ENCODE measurements around the gene RAB8B.

Gene RAB8B

DNA sequence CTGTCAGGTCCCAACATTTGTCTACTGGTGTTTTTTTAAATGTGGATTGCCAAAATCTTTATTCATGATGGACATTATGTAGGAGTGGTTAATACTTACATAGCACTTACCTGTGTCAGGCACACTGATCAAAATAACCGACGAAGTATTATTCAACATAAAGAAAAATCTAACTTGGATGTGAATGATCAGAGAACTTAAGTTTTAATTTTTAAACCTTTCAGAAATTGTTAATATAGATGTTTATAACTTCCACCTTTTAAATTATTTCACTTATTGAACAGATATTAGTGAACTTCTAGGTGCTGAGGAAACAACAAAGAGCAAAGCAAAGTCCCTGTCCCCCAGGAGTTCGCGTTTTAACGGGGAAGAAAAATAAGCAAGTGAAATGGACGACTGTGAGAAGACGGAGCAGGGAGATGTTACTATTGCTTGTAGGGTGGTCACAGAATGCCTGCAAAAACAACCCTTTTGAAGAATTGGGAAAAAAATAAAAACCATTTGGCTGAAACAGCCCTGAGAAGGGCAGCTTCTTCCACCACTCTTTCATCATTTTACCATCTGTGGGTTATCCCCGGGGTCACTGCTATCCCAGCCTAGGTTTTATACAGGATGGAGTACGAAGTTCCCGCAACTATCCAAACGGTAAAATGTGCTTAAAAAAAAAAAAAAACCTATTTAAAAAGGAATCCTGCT lies 87.1 kb downstream of the RAB8B start:
- no peak for DNase-seq (ENCODE audit: low read depth)

DNA sequence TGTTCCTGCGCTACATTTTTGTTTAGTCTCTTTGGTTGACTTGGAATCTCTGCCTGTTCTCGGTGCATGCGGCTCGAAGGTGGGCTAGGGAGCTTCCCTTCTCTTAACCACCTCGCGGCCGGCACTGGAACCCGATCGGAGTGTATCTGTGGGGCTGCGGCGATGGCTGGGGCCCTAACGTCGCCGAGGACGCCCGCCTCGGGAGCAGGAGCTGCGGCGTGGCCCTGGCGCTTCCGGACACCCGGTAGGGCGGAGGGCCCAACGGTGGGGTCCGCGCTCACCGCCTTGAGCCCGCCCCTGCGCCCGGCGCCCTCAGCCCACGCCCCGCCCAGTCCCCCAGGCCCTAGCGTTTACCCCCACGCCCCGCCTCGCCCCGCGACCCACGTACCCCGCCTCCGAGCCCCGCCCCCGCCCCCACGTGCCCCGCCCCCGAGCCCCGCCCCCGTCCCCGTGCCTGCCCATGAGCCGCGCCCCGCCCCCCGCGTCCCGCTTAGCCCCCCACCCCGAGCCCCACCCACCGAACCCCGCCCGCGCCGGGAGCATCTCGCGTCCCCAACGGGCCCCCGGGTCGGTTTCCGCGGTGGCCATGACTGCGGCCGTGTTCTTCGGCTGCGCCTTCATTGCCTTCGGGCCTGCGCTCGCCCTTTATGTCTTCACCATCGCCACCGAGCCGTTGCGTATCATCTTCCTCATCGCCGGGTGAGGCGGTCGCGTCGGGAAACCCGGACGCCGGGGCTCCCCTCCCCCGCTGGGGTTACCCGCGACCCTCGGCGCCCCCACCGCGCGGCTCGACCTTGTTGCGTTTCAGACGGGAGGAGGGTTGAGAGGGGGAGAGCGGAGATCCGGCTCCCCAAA lies 87.9 kb downstream of the RAB8B start, which contains the start of gene APH1B:
Gene APH1B (plus strand): TSS at position 568 of the 855 bp plus-strand sequence. CDS start 19 bp downstream, at position 587.
- DNase-seq (ENCODE audit: low read depth), result peak; percentile 75

DNA sequence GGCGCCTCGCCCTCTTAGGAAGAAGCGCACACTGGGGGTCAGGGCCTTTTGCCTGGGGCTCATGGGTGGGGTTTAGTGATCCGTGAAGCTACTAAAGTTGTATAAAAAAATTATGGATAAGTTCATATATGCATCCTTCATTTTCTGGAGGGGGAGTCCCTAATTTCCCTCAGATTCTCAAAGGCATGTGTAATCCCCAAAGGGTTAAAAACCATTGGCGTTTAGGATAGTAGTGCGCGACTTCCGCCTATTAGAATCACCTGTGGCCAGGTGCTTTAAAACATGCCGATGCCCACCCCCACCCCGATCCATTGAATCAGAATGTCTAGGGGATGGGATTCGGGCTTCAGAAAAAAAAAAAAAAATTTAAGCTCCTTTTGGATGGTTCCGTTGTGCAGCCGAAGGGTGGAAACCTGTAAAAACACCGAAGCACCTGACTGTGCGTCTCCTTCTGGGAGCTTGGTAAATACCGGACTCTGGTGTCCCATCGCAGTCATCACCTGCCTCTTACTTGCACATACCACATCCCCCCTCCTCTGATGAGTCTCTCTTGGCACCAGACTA lies 88.6 kb downstream of the RAB8B start:
- DNase-seq (ENCODE audit: low read depth), result no peak

DNA sequence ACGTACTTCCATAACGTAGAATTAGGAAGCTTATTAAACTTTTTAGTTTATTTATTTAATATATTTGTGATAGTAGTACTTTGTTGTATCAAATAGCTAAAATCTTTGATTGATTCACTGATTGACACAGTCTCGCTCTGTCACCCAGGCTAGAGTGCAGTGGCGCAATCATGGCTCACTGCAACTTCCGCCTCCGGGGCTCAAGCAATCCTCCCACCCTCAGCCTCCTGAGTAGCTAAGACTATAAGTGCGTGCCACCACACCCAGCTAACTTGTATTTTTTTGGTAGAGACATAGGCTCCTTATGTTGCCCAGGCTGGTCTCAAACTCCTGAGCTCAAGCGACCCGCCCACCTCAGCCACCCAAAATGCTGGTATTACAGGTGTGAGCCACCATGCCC lies 93.7 kb downstream of the RAB8B start:
- DNase-seq (ENCODE audit: low read depth), result no peak

DNA sequence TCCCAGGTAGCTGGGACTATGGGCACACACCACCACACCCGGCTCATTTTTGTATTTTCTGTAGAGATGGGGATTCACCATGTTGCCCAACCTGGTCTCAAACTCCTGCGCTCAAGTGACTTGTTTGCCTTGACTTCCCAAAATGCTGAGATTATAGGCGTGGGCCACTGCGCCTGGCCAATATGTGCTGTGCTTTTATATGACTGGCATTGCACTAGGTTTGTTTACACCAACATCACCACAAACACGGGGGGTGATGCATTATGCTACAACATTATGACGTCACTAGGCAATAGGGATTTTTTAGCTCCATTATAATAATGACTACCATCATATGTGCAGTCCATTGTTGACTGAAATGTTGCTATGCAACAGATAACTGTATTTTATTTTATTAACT lies 94.9 kb downstream of the RAB8B start:
- no peak for DNase-seq (ENCODE audit: low read depth)

DNA sequence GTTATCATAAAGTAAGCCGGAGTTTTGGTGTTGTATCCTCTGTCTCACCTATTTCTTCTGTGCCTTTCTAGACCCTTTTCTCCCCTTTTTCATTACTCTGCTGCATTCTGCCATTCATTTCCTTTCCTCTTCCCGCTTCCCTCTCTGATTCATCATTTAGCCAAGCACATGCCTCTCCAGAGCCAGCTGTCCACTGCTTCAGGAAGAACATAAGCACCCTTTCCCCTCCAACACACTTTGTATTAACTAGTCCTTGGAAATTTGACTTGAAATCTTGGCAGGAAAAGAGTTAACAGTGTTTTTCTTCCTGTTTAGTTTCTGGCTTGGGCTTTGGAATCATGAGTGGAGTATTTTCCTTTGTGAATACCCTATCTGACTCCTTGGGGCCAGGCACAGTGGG lies 97.7 kb downstream of the RAB8B start:
- no peak for DNase-seq (ENCODE audit: low read depth)

DNA sequence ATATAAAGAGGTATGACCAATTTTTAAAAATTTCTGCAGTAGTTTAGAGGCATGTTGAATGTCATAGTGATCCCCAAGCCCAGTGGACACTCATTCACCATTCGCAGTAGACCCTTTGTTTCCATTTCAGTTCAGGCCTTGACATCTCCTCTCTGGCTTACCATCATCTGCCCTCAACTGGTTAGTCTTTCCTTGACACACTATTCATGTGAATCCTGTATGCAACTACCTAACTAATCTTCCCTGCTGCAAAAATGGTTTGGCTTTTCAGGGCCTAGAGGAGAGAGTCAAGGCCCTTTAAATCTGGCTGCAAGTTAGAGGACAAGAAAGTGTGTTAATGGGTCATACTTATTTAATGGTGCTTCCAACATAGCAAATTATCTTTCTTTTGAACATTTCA lies 98.9 kb downstream of the RAB8B start:
- no peak for DNase-seq (ENCODE audit: low read depth)

DNA sequence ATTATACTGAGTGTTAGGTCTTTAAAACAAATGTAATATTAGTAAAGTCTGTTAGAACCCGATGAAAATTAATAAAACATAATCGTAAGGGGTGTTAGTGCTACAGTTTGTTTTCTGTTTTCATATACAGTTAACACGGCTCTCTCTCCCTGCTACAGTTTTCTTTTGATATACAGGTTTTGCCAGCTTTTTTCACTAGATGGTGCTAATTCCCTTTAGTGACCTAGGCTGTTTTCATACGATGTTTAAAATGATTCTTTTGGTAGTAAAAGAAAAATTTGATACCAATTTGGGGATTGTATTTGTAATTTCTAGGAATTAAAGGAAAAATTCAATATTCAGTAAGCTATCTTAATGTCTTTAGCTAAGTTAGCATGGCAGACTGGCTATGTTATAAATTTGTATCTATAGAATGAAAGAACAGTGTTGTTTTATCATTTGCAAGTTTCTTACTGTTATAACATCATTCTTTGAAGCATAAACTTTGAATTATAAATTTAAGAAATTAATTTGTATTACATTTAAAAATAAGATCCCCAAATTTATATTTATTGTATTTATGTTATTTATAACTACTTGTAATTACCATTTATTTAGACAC lies 99.5 kb downstream of the RAB8B start:
- no peak for DNase-seq (ENCODE audit: low read depth)

DNA sequence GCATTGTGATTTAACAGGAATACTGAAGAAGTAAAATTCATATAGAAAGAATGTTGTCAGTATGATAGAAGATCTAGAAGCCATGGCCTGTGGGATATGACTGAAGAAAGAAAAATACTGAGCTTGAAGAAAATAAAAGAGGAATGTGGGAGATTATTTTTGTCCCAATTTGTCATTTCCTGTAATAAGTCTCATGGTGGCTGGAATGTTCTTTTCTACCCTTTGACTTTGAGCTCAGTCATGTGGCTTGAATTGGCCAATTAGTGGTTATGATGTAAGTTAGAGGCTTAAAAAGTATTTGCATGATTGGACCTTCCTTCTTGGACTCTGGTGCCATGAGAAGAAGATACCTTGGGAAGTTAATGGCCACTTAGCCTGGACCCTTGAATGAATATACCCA lies 102.1 kb downstream of the RAB8B start:
- DNase-seq (ENCODE audit: low read depth), result no peak

DNA sequence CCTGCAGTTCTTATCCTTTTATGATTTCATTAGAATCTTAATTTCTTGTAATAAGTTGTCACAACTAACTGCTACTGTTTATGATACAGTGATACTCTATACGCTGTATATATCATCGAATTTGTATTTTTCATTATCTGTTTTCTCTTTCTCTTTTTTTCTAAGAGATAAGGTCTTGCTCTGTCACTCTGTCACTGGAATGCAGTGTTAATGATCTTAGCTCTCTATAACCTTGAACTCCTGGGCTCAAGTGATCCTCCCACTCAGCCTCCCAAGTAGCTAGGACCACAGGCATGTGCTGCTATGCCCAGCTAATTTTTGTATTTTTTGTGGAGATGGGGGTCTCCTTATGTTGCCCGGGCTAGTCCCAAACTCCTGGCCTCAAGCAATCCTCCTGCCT lies 102.8 kb downstream of the RAB8B start:
- no peak for DNase-seq (ENCODE audit: low read depth)

DNA sequence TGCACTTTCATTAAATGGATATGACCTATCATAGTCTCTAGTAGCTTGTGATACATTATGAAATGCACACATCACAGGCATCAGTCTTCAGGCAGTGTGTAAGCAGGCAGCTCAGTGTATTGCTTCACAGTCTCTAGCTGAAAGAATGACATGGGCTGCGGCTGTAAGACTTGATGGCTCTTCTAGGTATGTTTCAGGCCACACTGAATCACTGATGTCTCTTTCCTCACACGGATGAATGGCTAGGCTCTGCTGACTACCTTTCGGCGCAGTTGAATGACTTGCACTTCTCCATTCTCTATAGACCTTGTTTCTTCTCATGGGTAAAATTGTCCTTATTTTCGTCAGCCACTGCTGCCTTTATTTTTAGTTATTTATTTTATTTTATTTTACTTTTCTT lies 103.4 kb downstream of the RAB8B start:
- no peak for DNase-seq (ENCODE audit: low read depth)

DNA sequence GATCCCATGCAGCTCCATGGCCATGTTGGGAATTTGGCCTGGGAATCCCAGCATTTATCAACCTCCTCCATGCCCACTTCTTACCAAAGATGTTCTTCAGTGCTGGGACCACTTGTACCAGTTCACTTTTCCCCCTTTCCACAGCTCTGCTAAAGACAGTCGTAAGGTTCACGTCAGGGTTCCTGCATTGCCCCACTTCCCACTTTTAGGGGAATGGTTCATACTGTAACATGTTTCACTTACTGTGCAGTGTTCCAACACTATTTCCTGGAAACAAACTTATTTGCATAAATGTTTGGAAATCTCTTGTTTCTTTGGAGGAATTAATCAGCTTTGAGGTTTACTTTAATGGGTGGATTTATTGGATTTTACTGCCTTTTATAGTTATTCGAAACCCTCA lies 105.0 kb downstream of the RAB8B start:
- no peak for DNase-seq (ENCODE audit: low read depth)

DNA sequence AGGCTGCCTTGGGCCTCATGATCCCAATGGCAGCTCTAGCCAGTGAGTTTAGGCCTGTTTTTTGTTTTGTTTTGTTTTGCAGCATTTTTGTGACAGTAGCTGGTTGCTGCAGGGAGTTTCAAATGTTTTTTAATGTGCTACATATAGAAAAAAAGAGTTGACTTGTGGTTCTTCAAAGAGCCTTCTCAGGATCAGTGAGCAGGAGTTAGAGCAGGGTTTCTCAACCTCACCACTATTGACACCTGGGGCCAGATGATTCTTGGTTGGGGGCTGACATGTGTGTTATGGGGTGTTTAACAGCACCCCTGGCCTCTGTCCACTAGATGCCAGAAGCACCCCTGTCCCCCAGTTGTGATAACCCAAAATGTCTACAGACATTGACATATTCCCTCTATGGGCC lies 105.9 kb downstream of the RAB8B start:
- DNase-seq (ENCODE audit: low read depth), result no peak

DNA sequence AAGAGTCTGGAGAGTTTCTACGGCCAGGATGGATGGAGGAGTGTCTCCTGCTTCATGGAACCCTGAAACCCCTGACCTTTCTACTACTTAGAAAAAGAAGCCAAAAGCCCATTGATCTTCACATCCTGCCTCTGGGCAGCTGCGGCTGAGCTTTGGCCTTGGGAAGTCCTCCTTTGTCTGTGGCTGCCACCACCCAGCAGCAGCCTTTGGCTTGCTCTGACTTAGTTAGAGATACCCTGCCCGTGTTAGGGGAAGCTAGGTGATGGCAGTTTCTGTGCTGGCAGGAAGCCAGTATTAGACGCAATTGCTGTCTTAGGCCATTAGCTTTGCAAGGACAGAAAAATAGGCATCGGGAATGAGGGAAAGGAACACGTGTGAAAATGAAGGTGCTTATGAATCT lies 106.8 kb downstream of the RAB8B start:
- DNase-seq (ENCODE audit: low read depth), result no peak

DNA sequence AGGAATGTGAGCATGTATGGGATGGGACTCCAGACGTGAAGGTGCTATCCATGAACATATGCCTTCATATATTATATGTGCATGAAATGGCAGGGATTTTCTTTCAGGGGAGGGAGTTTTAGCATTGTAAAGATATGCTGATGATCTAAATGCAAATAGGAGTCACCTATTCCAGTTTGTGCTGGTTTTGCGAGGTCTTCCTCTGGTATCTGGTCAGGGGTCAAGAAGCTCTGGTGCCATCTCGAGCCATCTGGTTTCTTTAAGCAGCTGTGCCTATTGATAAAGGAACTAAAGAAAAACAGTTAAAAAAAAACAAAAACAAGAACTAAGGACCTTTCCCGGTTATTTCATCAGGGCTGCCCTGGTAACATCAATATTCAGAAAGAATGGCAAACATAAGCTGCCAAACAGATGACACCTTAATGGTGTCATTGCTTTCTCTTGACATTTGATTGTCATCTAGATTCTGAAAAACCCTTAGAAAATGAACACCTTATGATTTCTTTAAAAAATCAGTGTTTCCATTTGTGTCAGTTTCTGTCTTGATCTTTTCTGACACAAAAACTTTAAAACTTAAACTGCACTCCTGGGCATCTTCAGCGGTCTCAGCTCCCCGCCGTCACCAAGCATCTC lies 110.7 kb downstream of the RAB8B start:
- DNase-seq (ENCODE audit: low read depth), result no peak

DNA sequence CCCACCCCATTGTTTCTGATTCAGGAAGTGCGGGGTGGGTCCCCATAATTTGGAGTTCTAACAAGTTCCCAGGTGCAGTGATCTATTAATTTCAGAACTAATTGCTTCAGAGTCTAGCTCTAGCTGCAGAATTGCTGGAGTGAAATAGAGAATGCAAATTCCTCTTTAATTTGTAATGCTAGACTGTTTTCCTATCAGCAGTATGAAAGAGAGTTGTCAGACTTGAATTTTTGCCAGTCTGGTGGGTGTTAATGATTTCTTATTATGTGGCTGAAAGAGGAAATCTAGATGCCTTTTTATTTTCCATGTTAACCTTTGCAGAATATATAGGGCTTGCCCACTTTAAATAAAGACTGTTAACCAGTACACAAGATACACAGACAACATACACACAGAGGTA lies 111.7 kb downstream of the RAB8B start:
- DNase-seq (ENCODE audit: low read depth), result no peak

DNA sequence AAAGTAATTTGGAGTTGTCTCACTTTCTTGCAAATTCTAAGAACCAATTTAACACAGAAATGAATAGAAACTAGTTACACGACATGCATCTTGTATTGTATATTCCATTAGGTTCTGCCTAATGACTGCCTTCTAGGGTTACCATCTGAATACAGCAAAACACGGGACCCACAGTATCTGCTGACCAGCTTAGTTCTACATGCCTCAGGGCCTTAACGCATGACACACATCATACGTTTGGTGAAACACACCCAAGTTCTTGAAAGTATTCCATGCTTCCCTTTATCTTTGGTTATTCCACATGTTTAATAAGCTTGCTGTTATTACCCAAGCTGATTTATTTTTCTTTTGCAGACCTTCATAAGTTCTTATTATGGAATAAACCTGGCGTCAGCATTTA lies 115.9 kb downstream of the RAB8B start:
- no peak for DNase-seq (ENCODE audit: low read depth)

DNA sequence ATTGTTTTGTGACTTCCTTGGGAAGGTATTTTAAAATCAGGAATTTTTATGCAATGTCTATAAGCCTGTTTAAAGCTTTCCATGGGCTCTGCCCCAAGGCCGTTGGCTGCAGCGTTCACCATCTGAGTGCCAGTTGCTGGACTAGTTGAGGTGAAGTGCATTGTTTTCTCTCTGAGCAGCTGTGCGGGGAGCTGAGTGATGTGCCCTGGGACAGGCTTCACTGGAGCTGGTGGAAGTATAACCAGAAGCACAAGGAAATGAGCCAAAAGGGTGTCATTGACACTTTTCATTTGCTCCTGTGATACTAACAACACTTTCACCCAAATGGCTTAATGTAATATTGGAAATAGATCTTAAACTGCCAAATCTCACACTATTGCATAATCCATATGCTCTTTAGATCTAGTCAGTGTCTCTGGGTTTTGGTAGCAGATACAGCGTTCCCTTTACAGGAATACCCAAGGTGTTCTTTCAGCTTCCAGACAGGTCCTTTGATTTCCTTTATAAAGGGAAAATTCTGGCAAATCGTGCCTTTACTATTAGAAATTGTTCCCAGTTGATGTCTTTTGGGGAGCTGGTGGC lies 117.2 kb downstream of the RAB8B start:
- no peak for DNase-seq (ENCODE audit: low read depth)

DNA sequence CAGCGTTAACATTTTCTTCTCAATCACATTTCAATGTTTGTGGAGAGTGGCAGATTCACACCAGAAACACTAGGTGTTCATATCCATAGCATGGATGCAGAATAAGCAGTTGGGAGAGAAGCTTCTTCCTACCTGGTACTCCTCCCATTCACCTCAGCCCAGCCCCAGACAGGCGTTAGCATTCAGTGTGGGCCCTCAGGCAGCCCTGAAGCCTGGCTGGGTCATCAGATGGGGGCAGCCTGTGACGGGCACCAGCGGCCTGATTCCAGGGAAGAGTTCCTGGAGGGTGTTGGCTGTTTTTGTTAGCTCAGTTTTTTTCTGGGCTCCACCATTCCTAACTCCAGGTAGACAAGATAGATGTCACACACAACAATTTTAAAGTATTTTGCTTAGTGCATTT lies 119.1 kb downstream of the RAB8B start:
- DNase-seq (ENCODE audit: low read depth), result no peak

DNA sequence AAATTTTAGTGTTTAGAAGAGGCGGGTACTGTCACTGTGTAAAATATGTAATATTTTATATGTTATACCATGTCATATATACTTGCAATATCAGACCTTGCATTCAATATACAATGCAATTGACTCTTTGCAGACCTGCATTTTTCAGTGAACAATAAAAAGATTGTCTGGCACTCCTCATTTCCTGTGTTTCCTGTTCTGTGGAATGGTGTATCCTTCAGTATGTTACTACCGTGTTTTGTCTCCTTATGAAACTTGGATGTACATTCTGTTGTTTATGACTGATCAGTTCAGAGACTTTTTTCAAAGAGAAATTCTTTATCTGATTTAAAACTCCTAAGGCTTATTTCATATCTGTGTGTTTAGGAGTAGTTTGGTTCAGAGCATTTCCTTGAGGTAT lies 119.5 kb downstream of the RAB8B start:
- no peak for DNase-seq (ENCODE audit: low read depth)

DNA sequence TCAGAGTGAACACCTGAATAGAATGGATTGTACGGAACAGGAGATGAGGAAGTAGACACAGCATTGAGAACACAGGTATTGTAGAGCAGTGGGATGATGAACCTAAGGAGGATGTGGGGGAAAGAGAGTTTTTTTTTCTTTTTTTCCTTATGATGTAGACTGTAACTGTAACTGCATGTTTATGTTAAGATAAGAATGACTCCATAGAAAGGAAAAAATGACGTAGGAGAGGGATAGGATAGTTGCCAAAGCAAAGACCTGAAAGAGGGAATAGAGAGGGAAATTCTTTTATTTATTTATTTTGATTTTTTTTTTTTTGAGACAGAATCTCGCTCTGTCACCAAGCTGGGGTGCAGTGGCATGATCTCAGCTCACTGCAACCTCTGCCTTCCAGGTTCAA lies 121.2 kb downstream of the RAB8B start:
- DNase-seq (ENCODE audit: low read depth), result no peak

DNA sequence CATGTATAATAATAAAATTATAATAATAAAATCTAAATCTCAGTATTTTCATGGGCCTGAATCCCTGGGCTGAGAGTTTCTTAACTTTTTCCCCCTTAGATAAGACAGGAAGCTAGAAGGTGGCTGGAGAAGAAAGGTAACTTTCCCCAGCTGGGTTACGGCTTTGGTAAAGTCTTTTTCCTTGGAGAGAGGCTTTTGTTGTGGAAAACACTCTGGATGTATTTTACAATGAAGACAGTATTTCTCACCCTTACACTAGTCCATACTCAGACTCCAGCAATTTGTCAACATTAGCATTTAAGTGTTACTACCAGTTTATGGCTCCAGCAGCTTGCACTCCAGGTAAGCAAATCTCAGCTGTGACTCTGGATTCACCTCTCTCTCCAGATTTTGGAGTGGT lies 122.9 kb downstream of the RAB8B start:
- DNase-seq (ENCODE audit: low read depth), result no peak
